ENCODE data around the gene CSNK1E. TPM values are rescaled to one million over a fixed set of nuclear protein-coding genes. Genes with fewer than 3 reads are reported as not detected.

Gene CSNK1E
- total and polyA plus RNA-seq, 10 of the 15 experiments (the other 5 are each of a cell fraction or from before 2014, with no cell fraction given): 5.9 to 107 (median 64.9) TPM

GRCh38 chr22:38285018-38285417, 32.2 kb downstream of the CSNK1E start:
- H4K20me1 ChIP-seq (ENCODE audit: control insufficient read depth, insufficient read depth): no peaks in the 10 kb centered on the region
- no peaks in the 10 kb centered on the region for H3K9me3 ChIP-seq (replicated peaks; ENCODE audit: control insufficient read depth, insufficient read depth, low read length)
- ChIA-PET POLR2A (interaction anchor here (0.6 to 1.5 kb wide), 3 partner anchors 12 to 117 kb away, joined by 3 to 6 read pairs (median 4); no protein-coding TSS in a partner anchor), CTCF (interaction anchor here (0.8 kb wide), 1 partner anchor 282 kb away, joined by 3 read pairs; no protein-coding TSS in a partner anchor), SMC1A (ENCODE audit: uncharacterized antibody, unreplicated experiment) (no interaction called here), RAD21 (ENCODE audit: unreplicated experiment) (no interaction called here)
- H3K4me2 ChIP-seq (ENCODE audit: control insufficient read depth, insufficient read depth): no peak overlapping the region
- H3K27me3 ChIP-seq (replicated peaks in 1 of 2; ENCODE audit: control insufficient read depth in 2 of 2, insufficient read depth in 2 of 2, low read length in 1 of 2): no peaks in the 10 kb centered on the region
- no peak overlapping the region for H2AFZ ChIP-seq (ENCODE audit: control insufficient read depth, low read depth, low read length)
- H3K4me3 ChIP-seq: no peak overlapping the region
- DNase-seq (ENCODE audit: low read depth, low spot score): no peak
- no peaks in the 10 kb centered on the region for H3K4me1 ChIP-seq (ENCODE audit: control insufficient read depth, insufficient read depth, low read length)
- no peak overlapping the region for H3K27ac ChIP-seq (ENCODE audit: control insufficient read depth, insufficient read depth)
- H3K79me2 ChIP-seq (ENCODE audit: control insufficient read depth, insufficient read depth, low read length): no peaks in the 10 kb centered on the region
- in situ Hi-C loops (cut with MboI): no loop called here
- no peak overlapping the region for H3K9ac ChIP-seq (ENCODE audit: control insufficient read depth, insufficient read depth, low read length)
- ATAC-seq: no peak
- no peak for TF ChIP-seq ZNF24 (IDR thresholded peaks at IDR 0.05)
- no peak for TF ChIP-seq MYC (IDR thresholded peaks at IDR 0.05; ENCODE audit: insufficient read depth, insufficient read length, insufficient replicate concordance, low read length, severe bottlenecking)
- no peak for TF ChIP-seq POLR2AphosphoS2 (IDR thresholded peaks at IDR 0.05; ENCODE audit: low read depth, low read length)
- no peak for TF ChIP-seq LARP7 (IDR thresholded peaks at IDR 0.05)
- TF ChIP-seq RAD21 (IDR thresholded peaks at IDR 0.05; ENCODE audit: insufficient read depth, low read depth, low read length): no peak
- TF ChIP-seq MTA2 (IDR thresholded peaks at IDR 0.05; ENCODE audit: low read depth): no peak
- TF ChIP-seq RFX5 (IDR thresholded peaks at IDR 0.05; ENCODE audit: low read depth, low read length): no peak
- TF ChIP-seq MXI1 (IDR thresholded peaks at IDR 0.05; ENCODE audit: low read depth, low read length): no peak
- BruUV-seq (replicated peaks): no TSS peak
- WGBS (ENCODE audit: insufficient coverage, insufficient replicate concordance, low lambda C conversion rate, missing lambda C conversion rate): 64% methylated on average over 8 of the region's 8 CpGs
- no peaks in the 10 kb centered on the region; a peak in 1 of 4 replicates for H3K36me3 ChIP-seq (ENCODE audit: control insufficient read depth in 2 of 2, insufficient read depth in 2 of 2, low read length in 1 of 2)
- no peak for FAIRE-seq
- intact Hi-C loops (cut with micrococcal nuclease; ENCODE audit: unreplicated experiment): no loop called here

GRCh38 chr22:38284042-38284402, 33.2 kb downstream of the CSNK1E start:
- Histone ChIP-seq H3K79me2 (ENCODE audit: control insufficient read depth, insufficient read depth, low read length) (no peaks in the 10 kb centered on the region), H4K20me1 (ENCODE audit: control insufficient read depth, insufficient read depth) (no peaks in the 10 kb centered on the region), H3K4me3 (no peak overlapping the region), H3K27me3 (replicated peaks in 1 of 2; ENCODE audit: control insufficient read depth in 2 of 2, insufficient read depth in 2 of 2, low read length in 1 of 2) (no peaks in the 10 kb centered on the region), H3K4me1 (ENCODE audit: control insufficient read depth, insufficient read depth, low read length) (no peaks in the 10 kb centered on the region), H3K4me2 (ENCODE audit: control insufficient read depth, insufficient read depth) (no peak overlapping the region), H3K9me3 (replicated peaks; ENCODE audit: control insufficient read depth, insufficient read depth, low read length) (no peaks in the 10 kb centered on the region), H2AFZ (ENCODE audit: control insufficient read depth, low read depth, low read length) (no peak overlapping the region), H3K36me3 (ENCODE audit: control insufficient read depth in 2 of 2, insufficient read depth in 2 of 2, low read length in 1 of 2) (no peaks in the 10 kb centered on the region), H3K27ac (ENCODE audit: control insufficient read depth, insufficient read depth) (no peak overlapping the region), H3K9ac (ENCODE audit: control insufficient read depth, insufficient read depth, low read length) (no peak overlapping the region)
- no peak for DNase-seq (ENCODE audit: low read depth, low spot score)
- BruUV-seq (replicated peaks): no TSS peak
- no peak for ATAC-seq
- in situ Hi-C loops (cut with MboI) (no loop called here), intact Hi-C loops (cut with micrococcal nuclease; ENCODE audit: unreplicated experiment) (no loop called here)
- no peak for FAIRE-seq
- SMC1A ChIA-PET (ENCODE audit: uncharacterized antibody, unreplicated experiment): no interaction called here
- CTCF ChIA-PET: no interaction called here
- RAD21 ChIA-PET (ENCODE audit: unreplicated experiment): no interaction called here
- POLR2A ChIA-PET: interaction anchor here (1.5 kb wide), 1 partner anchor 11 kb away, joined by 3 read pairs; no protein-coding TSS in a partner anchor
- 93% methylated on average over 5 of the region's 5 CpGs for whole genome bisulfite sequencing (ENCODE audit: insufficient coverage, insufficient replicate concordance, low lambda C conversion rate, missing lambda C conversion rate)
- TF ChIP-seq ZNF687 (IDR thresholded peaks at IDR 0.05) (no peak), YBX1 (IDR thresholded peaks at IDR 0.05) (no peak), SKIL (IDR thresholded peaks at IDR 0.05; ENCODE audit: low read depth, poor library complexity, severe bottlenecking) (no peak), POLR2A (IDR thresholded peaks at IDR 0.05; ENCODE audit: low read depth, low read length) (no peak), IKZF1 (conservative IDR thresholded peaks at IDR 0.05) (no peak)
